Right ventricle myocardium inferior (tissue), 1 donor: ENCODE measurements around the gene ARSB. TPM values are rescaled to one million over a fixed set of nuclear protein-coding genes. Genes with fewer than 3 reads are reported as not detected.

ENCODE experiments used
- ATAC-seq: fragments of 200-7000 bp; cut with Tn5 transposase; one replicate; pipeline ENCODE4 v1.9.1; 2020; ENCODE audit warnings: mild to moderate bottlenecking, moderate library complexity
- DNase-seq: peaks from one replicate; pipeline ENCODE4 v3.0.0; 2021; ENCODE audit errors: missing footprints
- intact Hi-C: fragments of 100-400 bp; cut with DNase I; formaldehyde crosslinking; loops from one replicate; pipeline ENCODE4 v1.11.0; 2022
- total RNA-seq: library from RNA; stranded (reverse); fragmentation: NEBNext Ultra II Directional; extraction: Animal tissue kit (Norgen Biotek cat#: 25700); gene quantifications from one replicate; pipeline ENCODE4 v1.2.1, GENCODE V29; 2021
- donor health status: DM: no; HTN: yes; CAD: no; lungs with severe emphysema.

Gene ARSB
- total RNA-seq, 1 donor from 2014 or later, result 11.9 TPM

- DNase-seq (no peak), ATAC-seq (no peak)
- intact Hi-C loops, result loop anchor here (5.0 to 10.0 kb wide), 2 partner anchors 504 to 646 kb away; no protein-coding TSS in a partner anchor
Measured at GRCh38 chr5:78968781-78969180, 16.3 kb downstream of the ARSB start.

GRCh38 chr5:78964889-78965288, 20.2 kb downstream of the ARSB start:
- intact Hi-C loops, result loop anchor here (2.0 to 10.0 kb wide), 3 partner anchors 64 to 643 kb away; no protein-coding TSS in a partner anchor
- peak; percentile 65 for ATAC-seq
- DNase-seq, result no peak

GRCh38 chr5:78961743-78962142, 23.4 kb downstream of the ARSB start:
- DNase-seq (no peak), ATAC-seq (no peak)
- intact Hi-C loops, result loop anchor here (10.0 kb wide), 1 partner anchor 497 kb away; no protein-coding TSS in a partner anchor

GRCh38 chr5:78959767-78960166, 25.3 kb downstream of the ARSB start:
- no peak for ATAC-seq
- DNase-seq, result no peak
- intact Hi-C loops, result loop anchor here (10.0 kb wide), 1 partner anchor 495 kb away; no protein-coding TSS in a partner anchor

GRCh38 chr5:78958672-78959445, 26.3 kb downstream of the ARSB start:
- ATAC-seq (no peak), DNase-seq (no peak)
- intact Hi-C loops, result no loop called here

GRCh38 chr5:78956901-78957300, 28.2 kb downstream of the ARSB start:
- intact Hi-C loops, result no loop called here
- no peak for ATAC-seq

GRCh38 chr5:78953092-78953800, 31.9 kb downstream of the ARSB start:
- no peak for DNase-seq
- no peak for ATAC-seq
- intact Hi-C loops, result no loop called here

More at GRCh38 chr5:78956901-78957300, 28.2 kb downstream of the ARSB start:
- no peak for DNase-seq

GRCh38 chr5:78930721-78931120, 54.4 kb downstream of the ARSB start:
- intact Hi-C loops, result no loop called here
- DNase-seq (no peak), ATAC-seq (no peak)

GRCh38 chr5:78929833-78930232, 55.3 kb downstream of the ARSB start:
- no peak for ATAC-seq
- intact Hi-C loops, result no loop called here
- DNase-seq, result no peak

- DNase-seq, result no peak
- intact Hi-C loops, result no loop called here
- no peak for ATAC-seq
Measured at GRCh38 chr5:78927657-78928282, 57.3 kb downstream of the ARSB start.

- intact Hi-C loops, result no loop called here
- ATAC-seq, result no peak
- no peak for DNase-seq
Measured at GRCh38 chr5:78926252-78926651, 58.9 kb downstream of the ARSB start.

- ATAC-seq, result no peak
- intact Hi-C loops, result no loop called here
- DNase-seq, result no peak
Measured at GRCh38 chr5:78925129-78925876, 59.8 kb downstream of the ARSB start.

- intact Hi-C loops, result no loop called here
- ATAC-seq, result no peak
- no peak for DNase-seq
Measured at GRCh38 chr5:78923622-78923970, 61.5 kb downstream of the ARSB start.

- DNase-seq (no peak), ATAC-seq (no peak)
- intact Hi-C loops, result no loop called here
Measured at GRCh38 chr5:78922879-78923621, 62.1 kb downstream of the ARSB start.

GRCh38 chr5:78920604-78921003, 64.5 kb downstream of the ARSB start:
- ATAC-seq (peak; percentile 67), DNase-seq (no peak)
- intact Hi-C loops, result no loop called here

GRCh38 chr5:78919796-78920195, 65.3 kb downstream of the ARSB start:
- no peak for ATAC-seq
- intact Hi-C loops, result no loop called here
- DNase-seq, result no peak

GRCh38 chr5:78916044-78916443, 69.1 kb downstream of the ARSB start:
- no peak for ATAC-seq
- intact Hi-C loops, result no loop called here
- DNase-seq, result no peak

GRCh38 chr5:78915170-78915569, 69.9 kb downstream of the ARSB start:
- ATAC-seq (no peak), DNase-seq (no peak)
- intact Hi-C loops, result no loop called here
